NCI-H82 treated with DMSO at 0.1 percent for 48 hours (cell line): ENCODE data around the gene MPPED1.
A peak's percentile ranks its signal among the peaks of the same experiment; 100 is the strongest.

Experiments
- DNase-seq: peaks from one replicate; lab custom pipeline; 2025; ENCODE audit not compliant: unreplicated experiment; lab: John Stamatoyannopoulos, UW

Gene MPPED1

DNA sequence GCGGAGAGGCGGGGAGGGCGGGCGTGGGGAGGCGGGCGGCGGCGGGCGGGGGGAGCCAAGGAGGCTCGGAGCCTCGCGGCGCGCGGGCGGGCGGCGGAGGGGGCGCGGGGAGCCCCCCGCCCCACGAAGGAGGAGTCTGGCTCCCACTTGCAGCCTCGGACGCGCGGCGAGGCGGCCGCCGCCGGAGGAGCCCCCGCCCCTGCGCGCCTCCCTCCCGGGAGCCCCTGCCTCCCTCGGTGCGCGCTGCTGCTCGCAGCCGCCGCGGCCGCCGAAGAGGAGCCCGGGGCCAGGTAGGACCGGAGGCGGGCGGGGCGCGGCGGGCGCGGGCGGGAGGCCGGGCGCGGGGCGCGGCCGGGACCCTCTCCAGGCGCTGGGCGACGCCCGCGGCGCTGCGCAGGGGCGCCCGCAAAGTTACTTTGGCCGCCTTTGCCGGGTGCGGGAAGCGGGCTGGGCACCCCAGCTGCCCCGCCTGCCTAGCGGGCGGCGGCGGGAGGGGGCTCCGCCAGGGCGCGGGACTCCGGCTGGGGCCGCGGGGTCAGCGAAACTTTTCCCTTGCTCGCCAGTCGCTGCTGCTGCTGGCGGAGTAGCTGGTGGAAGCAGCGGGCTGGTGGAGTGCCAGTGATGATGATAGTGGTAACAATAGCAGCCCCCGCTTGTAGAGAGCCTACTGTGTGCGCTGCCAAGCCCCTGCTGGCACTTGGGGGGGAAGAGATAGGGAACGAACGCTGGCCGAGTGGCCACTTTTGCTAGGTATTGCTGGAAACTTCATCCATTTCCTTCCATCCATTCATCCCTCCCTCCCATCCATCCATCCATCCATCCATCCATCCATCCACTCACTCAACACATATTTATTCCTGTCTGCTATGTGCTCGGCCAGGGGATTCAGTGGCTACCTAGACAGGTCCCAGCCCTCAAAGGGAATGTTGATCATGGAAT, at the start of gene MPPED1:
Gene MPPED1, plus strand, starts transcription at position 146 of the 939 bp plus-strand sequence. CDS start 12,972 bp downstream, outside the sequence.
- no peak for DNase-seq

DNA sequence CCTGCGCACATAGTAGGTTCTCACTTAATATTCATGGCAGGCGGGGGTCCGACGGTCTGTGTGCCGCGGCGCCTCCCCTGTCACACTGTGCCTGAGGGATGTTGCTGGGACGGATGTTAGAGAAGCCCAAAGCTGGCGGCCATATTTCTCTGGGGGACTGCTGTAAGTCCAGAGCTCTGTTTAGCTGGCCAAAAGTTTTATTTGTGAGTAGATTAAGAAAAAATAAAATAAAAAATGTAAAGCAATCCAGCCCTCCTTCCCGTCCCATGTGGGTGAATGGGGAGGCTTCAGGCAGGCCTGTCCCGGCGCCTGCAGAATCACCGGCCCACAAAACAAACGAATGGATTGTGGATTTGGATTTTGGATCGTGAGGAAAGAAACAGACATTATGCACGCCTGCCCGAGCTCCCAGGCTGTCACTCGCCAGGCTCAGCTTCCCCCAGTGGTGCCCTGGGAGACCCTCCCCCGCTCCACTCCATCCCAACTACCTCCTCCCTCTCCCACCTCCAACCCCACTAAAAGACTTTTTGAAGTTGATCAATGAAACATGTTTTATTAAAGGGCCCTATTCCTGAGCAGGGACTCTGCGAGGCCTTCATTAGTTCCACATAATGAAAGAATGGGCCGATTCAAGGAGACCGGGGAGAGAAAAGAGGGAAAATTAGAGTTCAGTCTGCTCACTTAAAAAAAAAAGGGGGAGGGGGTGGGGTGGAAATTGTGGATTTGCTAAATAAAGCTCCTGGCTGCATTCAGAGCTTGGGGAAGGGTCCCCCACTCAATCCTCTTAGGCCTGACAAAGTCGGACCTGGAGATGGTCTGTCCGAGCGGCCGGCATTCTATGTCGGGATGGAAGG, 48.3 kb upstream of the MPPED1 start:
- no peak for DNase-seq

DNA sequence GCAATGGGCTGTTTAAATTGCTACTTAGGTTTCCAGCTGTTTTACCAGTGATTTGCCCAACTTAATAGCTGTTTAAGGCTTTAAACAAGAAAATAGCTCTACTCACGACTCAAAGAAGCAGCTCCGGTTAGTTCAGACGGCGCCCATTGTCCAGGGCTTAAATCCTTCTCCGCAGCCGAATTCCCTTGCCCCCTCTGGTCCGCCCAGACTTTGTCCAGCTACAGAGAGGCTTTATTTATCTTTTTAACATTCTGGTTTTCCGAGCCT, 47.7 kb upstream of the MPPED1 start:
- no peak for DNase-seq

DNA sequence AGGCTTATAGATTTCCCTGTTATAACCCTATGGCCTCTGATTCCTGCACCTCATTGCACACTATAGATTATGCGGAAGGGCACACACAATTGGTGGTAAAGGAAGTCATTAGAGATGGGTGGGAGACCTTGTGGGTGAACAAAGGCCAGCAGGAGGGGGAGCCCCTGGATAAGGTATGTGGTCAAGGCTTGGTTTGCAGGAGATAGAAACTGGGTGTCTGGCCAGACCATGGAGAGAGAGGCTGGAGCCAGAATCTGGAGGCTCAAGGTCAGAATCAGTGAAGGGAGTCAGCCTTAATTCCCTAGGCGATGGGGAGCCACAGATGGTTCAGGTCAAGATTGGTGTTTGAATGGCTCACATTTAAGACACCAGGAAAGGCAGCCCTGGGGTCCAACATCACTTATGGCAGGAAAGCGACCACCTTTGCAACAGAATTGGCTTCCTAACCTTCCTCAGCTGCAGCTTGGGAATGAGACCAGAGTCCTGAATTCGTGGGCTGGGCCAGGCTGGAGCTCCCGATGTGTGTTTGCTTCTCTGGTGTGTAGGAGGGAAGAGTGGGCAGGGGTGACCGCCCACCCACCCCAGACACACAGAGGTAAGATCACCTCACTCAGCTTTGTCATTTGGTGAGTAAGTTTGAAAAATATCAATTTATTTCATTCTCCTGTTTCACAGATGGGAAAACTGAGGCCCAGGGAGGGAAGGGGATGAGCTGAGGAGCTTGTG, 45.9 kb upstream of the MPPED1 start:
- no peak for DNase-seq

DNA sequence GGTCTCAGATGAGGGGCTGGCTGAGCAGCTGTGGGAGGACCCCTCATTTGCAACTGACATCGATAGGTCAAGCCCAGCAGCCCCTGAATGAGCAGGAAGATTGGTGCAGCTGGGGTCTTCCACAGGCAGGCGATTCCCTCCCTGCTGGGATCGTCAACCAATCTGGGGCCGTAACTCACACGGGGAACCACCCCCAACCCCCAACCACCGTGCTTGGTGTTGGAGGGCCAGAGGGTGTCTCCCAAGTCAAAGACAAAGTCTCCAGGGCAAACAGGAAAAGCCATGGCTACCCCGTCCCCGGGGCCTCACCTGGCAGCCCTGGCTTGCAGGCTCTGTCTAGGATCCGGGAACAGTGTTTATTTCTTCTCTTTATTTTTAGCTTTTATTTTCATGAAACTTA, 41.8 kb upstream of the MPPED1 start:
- no peak for DNase-seq

GRCh38 chr22:43375951-43376455, 35.8 kb upstream of the MPPED1 start:
- no peak for DNase-seq

- DNase-seq: no peak
These were observed 34.9 kb upstream of the MPPED1 start for GRCh38 chr22:43376765-43377547.

- no peak for DNase-seq
These were observed 34.3 kb upstream of the MPPED1 start for GRCh38 chr22:43377548-43377895.

DNA sequence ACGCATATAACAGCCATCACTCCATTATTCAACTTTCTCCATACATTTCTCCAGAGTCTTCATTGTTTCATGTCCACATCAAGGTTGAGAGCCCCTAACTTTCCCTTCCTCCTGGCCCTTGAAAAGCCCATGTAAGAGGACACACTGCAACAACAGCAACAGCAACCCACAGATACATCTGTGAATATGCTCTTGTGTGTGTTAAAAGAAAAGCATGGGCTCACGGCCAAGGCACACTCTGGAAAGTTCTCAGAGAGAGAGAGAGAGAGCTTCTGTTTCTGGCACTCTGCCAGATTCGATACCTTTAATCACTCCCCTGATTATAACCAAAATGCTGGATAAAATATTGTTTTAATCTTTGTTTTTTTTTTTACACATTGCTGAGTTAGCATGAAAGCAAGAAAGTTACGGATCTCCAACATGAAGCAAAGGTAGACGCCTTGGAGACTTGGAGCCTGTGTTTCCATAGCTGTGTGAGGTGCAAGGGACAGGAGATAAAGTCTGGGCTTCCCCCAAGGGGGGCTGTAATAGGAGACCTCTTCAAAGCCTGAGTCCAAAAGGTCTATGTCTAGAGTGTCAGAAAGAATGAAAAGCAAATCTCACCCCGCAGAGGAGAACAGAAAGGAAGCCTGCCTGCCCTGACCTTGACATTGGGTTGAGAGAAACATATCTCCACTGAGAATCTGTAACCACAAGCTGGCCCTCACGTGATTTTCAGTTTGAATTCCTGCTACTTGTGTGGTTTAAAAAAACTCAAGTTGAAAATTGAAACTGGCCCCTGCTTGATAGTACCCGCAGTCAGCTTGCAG, 33.7 kb upstream of the MPPED1 start:
- DNase-seq: no peak

GRCh38 chr22:43381693-43382092, 30.1 kb upstream of the MPPED1 start:
- no peak for DNase-seq

DNA sequence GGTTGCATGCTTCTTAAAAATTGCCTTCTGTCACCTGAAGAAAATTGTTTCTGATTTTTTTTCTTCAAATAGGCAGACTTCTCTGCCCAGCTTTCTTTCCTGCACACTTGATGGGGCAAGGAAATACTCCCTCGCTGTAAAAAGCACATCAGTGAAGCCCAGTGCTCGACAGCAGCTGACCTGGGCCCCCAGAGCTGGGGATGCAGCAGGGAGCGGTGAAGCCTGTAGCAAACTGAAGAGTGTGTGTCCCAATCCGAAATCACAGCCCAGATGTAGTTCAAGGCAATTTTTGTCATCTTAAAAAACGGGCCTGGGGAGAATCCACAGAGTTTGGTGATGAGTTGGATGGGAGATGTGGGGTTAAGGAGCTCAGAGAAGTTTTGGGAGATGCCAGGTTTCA, 27.0 kb upstream of the MPPED1 start:
- no peak for DNase-seq

GRCh38 chr22:43385770-43386641, 25.8 kb upstream of the MPPED1 start:
- peak; percentile 29 for DNase-seq

- no peak for DNase-seq
These were observed 24.0 kb upstream of the MPPED1 start for GRCh38 chr22:43387815-43388214.

- DNase-seq: peak; percentile 0
These were observed 23.4 kb upstream of the MPPED1 start for GRCh38 chr22:43388420-43388851.

DNA sequence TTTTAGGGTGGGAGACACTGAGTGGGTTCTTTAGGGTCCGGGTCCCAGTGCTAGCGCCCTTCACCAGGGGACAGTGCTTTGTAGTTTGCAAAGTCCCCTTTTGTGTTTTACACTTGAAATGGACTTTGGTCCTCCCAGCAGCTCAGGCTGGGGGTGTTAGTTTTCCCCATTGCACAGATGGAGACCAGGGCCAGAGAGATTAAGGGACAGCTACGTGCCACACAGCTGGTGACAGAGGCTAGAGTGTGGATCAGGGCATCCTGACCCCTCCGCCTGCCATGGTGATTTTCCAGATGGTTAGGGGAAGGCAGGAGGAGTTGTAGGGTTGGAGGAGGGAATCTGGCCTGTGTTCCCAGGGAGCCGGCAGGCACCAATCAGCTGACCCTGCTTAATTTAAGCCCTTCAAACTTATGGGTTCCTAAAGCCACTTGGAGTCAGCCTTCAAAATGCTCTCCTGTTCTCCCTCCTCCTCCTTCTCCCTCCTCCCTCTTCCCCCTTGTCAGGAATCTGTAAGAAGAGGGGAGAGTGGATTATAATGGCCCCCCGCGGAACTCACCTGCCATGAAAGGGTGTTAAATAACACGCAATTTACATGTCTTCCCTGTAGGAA, 22.5 kb upstream of the MPPED1 start:
- peak; percentile 28 for DNase-seq

DNA sequence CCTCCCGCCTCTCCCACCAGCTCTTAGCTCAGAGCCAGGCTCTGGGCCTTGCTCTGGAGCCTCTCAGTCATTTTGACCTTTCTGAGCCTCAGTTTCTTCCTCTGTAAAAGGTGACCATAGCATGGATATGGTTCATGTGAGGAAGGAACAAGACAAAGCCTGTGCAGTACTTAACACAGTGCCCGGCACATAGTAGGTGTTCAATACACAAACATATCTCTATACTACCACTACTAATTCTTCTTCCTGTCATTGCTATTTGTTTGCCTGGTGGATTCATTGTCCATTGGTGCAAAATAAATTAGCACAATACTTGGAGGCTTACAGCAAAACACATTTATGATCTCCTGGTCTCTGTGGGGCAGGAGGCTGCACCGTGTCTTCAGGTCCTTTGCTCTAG, 21.6 kb upstream of the MPPED1 start:
- no peak for DNase-seq

- no peak for DNase-seq
These were observed 20.9 kb upstream of the MPPED1 start for GRCh38 chr22:43390872-43391271.

DNA sequence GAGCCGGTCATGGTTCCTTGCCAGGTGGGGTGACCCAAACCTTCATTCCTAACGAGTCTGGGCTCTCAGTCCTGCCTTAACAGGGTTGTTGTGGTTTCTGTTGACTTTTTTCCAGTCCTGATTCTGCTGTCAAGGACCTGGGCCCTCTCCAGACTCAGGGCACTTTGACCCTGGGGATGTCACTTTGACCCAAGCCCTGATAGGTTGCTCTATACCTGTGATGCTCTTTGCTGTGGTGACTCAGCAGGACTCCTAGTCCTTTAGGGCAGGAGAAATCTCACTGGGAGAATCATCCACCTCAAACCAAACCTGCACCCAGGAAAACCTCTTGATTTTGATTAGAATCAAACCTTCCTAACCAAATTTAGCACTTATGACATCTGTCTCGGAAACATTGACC, 20.5 kb upstream of the MPPED1 start:
- DNase-seq: no peak
